ENCODE results near the gene PCSK4. TPM values are rescaled to one million over a fixed set of nuclear protein-coding genes. Genes with fewer than 3 reads are reported as not detected.
A peak's percentile ranks its signal among the peaks of the same experiment; 100 is the strongest.

PCSK4 gene
- polyA plus RNA-seq, 1 of the 3 experiments (the other 2 are of a cell fraction): 6.6 TPM

DNA sequence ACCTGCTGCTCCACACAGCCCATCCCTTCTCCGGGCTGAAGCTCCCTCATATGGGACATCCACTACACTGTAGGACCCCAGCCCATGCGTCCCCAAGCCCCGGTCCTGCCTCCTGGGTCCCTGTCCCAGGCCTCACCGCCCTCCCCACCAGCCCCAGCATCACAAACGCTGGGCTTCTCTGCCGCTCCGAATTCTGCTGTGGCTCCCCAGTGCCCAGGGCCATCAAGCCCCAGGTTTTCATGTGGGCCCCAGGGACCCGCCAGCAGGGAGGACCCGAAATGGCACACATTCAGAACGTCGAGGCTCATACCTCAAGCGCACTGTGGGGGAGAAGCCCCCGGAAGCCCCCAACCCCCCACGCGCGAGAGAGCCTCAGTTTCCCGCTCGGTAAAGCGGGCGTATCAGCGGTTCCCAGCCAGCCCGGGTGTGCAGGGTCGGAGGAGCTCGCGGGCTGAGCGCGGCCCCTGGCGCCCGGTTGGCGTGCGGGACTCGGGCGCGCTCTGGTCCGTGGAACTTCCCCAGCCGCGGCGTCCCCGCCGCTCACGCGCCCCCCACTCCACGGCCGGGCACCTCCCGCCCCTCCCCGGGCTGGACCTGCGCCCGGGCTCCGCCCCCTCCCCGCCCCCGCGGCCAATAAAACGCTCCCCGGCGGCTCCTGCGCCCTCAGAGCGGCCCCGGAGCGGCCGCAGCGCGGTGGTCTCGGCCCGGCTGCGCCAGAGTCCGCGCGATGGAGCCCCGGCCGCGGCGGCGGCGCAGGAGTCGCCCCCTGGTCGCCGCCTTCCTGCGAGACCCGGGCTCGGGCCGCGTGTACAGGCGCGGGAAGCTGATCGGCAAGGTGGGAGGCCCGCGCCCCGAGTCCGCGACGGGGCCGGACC, 33.5 kb upstream of the PCSK4 start, which contains the start of gene PLK5:
TSS of gene PLK5 (plus strand) at position 666 of the 875 bp plus-strand sequence. CDS start 2,920 bp downstream, outside the sequence.
- Histone ChIP-seq H3K4me3 (ENCODE audit: low read depth in 2 of 2, low read length in 1 of 2) (no peak within 1 kb of the TSS), H3K4me1 (ENCODE audit: control insufficient read depth in 1 of 2, insufficient read depth in 2 of 2, low read depth in 1 of 2, low read length in 1 of 2) (no peaks in the 10 kb centered on the region), H3K9me3 (no peaks in the 10 kb centered on the region), H3K79me2 (ENCODE audit: insufficient read depth) (no peaks in the 10 kb centered on the region), H3K4me2 (no peak within 1 kb of the TSS), H3F3A (replicated peaks; ENCODE audit: insufficient read depth) (peaks cover 6% of the 10 kb centered on the region), H2AFZ (ENCODE audit: low read depth) (no peak within 1 kb of the TSS), H3K27me3 (ENCODE audit: insufficient read depth) (peaks cover 52% of the 10 kb centered on the region), H3K36me3 (replicated peaks in 1 of 2; ENCODE audit: control insufficient read depth in 1 of 2, insufficient read depth in 2 of 2, low read length in 1 of 2) (no peaks in the 10 kb centered on the region), H4K20me1 (ENCODE audit: insufficient read depth) (no peaks in the 10 kb centered on the region), H3K27ac (ENCODE audit: low read depth in 2 of 2, low read length in 1 of 2) (no peak within 1 kb of the TSS), H3K9ac (no peak within 1 kb of the TSS), H3K9me2 (no peaks in the 10 kb centered on the region)
- ChIA-PET POLR2A (no interaction called here), CTCF (interaction anchor here (0.6 to 2.3 kb wide), 5 partner anchors 22 to 273 kb away, joined by 3 to 14 read pairs (median 3); partner anchors contain the start of gene REEP6)
- 8% methylated on average over 9 of the region's 92 CpGs for WGBS (ENCODE audit: low lambda C conversion rate)
- TF ChIP-seq MXI1 (IDR thresholded peaks at IDR 0.05; ENCODE audit: low read depth, low read length) (no peak), RFX5 (IDR thresholded peaks at IDR 0.05; ENCODE audit: low read length) (no peak), SMC3 (IDR thresholded peaks at IDR 0.05; ENCODE audit: low read depth, low read length) (no peak), EZH2phosphoT487 (IDR thresholded peaks at IDR 0.05; ENCODE audit: borderline replicate concordance, low read depth) (no peak), PBX3 (IDR thresholded peaks at IDR 0.05) (no peak)
- TF ChIP-seq, protein P1, sequence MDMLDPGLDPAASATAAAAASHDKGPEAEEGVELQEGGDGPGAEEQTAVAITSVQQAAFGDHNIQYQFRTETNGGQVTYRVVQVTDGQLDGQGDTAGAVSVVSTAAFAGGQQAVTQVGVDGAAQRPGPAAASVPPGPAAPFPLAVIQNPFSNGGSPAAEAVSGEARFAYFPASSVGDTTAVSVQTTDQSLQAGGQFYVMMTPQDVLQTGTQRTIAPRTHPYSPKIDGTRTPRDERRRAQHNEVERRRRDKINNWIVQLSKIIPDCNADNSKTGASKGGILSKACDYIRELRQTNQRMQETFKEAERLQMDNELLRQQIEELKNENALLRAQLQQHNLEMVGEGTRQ (IDR thresholded peaks at IDR 0.05; ENCODE audit: borderline replicate concordance, low read depth, low read length): no peak
- DNase-seq: peak; percentile 69

GRCh38 chr19:1522838-1523237, 32.7 kb upstream of the PCSK4 start:
- CTCF ChIA-PET: interaction anchor here (0.7 to 2.3 kb wide), 2 partner anchors 23 to 274 kb away, joined by 3 to 14 read pairs; no protein-coding TSS in a partner anchor
- POLR2A ChIA-PET: no interaction called here
- peaks cover 6% of the 10 kb centered on the region for H3F3A ChIP-seq (replicated peaks; ENCODE audit: insufficient read depth)
- TF ChIP-seq RXRA (IDR thresholded peaks at IDR 0.05; ENCODE audit: borderline replicate concordance, low read depth) (no peak), MEF2A (IDR thresholded peaks at IDR 0.05; ENCODE audit: borderline replicate concordance, low read depth) (no peak)
- peaks cover 50% of the 10 kb centered on the region for H3K27me3 ChIP-seq (ENCODE audit: insufficient read depth)
- no peak overlapping the region for H3K9ac ChIP-seq
- H3K4me1 ChIP-seq (ENCODE audit: control insufficient read depth in 1 of 2, insufficient read depth in 2 of 2, low read depth in 1 of 2, low read length in 1 of 2): no peaks in the 10 kb centered on the region
- no peak overlapping the region for H3K4me2 ChIP-seq
- H3K9me3 ChIP-seq: no peaks in the 10 kb centered on the region
- no peak for DNase-seq
- no peak overlapping the region for H3K4me3 ChIP-seq (ENCODE audit: low read depth in 2 of 2, low read length in 1 of 2)
- H3K36me3 ChIP-seq (replicated peaks in 1 of 2; ENCODE audit: control insufficient read depth in 1 of 2, insufficient read depth in 2 of 2, low read length in 1 of 2): no peaks in the 10 kb centered on the region
- no peaks in the 10 kb centered on the region for H3K79me2 ChIP-seq (ENCODE audit: insufficient read depth)
- H3K9me2 ChIP-seq: no peaks in the 10 kb centered on the region
- H3K27ac ChIP-seq (ENCODE audit: low read depth in 2 of 2, low read length in 1 of 2): no peak overlapping the region
- H4K20me1 ChIP-seq (ENCODE audit: insufficient read depth): no peaks in the 10 kb centered on the region
- no peak overlapping the region for H2AFZ ChIP-seq (ENCODE audit: low read depth)
- WGBS (ENCODE audit: low lambda C conversion rate): 45% methylated on average over 4 of the region's 18 CpGs

Data from SK-N-SH (cell line).